ENCODE results near the gene NSRP1. TPM values are rescaled to one million over a fixed set of nuclear protein-coding genes. Genes with fewer than 3 reads are reported as not detected.

Gene NSRP1
- total and polyA plus RNA-seq, 2 of the 8 experiments (the other 6 are each of a cell fraction or from before 2014, with no cell fraction given): 6.1 to 22.4 TPM

DNA sequence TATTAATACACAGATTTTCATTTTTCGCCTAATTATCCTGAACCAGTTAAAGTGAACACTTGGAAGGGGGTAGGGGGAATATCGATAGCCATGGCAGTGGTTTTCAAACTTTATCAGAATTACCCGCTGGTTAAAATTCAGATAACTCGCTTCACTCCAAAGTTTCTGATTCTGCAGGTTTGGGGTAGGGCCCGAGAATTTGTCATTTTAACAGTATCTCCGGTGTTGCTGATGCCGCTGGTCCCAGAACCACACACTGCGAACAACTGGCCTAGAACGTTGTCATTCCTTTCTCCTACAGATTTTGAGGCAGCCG lies 313 bp upstream of the NSRP1 start (continued):
- TF ChIP-seq SIN3A (conservative IDR thresholded peaks at IDR 0.05 in 1 of 2, IDR thresholded peaks at IDR 0.05 in 1 of 2; ENCODE audit: low read depth in 1 of 2, low read length in 2 of 2) (no peak), POLR2A (IDR thresholded peaks at IDR 0.05; ENCODE audit: control extremely low read depth in 1 of 2, low read depth in 2 of 2, low read length in 2 of 2) (no peak), SRF (IDR thresholded peaks at IDR 0.05; ENCODE audit: low read depth, low read length) (no peak), BACH1 (IDR thresholded peaks at IDR 0.05; ENCODE audit: low read length) (no peak), ZNF274 (IDR thresholded peaks at IDR 0.05; ENCODE audit: borderline replicate concordance, extremely low read depth, low read length) (no peak), NANOG (IDR thresholded peaks at IDR 0.05; ENCODE audit: insufficient read depth, low read depth, low read length, poor library complexity, severe bottlenecking) (no peak), EP300 (IDR thresholded peaks at IDR 0.05; ENCODE audit: borderline replicate concordance in 1 of 2, low read depth in 2 of 2, low read length in 2 of 2) (no peak), EZH2 (IDR thresholded peaks at IDR 0.05; ENCODE audit: low read depth, low read length, severe bottlenecking) (no peak)
- TF ChIP-seq, protein P1, sequence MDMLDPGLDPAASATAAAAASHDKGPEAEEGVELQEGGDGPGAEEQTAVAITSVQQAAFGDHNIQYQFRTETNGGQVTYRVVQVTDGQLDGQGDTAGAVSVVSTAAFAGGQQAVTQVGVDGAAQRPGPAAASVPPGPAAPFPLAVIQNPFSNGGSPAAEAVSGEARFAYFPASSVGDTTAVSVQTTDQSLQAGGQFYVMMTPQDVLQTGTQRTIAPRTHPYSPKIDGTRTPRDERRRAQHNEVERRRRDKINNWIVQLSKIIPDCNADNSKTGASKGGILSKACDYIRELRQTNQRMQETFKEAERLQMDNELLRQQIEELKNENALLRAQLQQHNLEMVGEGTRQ (IDR thresholded peaks at IDR 0.05; ENCODE audit: low read length): no peak
